IMR-90 (cell line): ENCODE measurements around the gene PCP2. TPM values are rescaled to one million over a fixed set of nuclear protein-coding genes. Genes with fewer than 3 reads are reported as not detected.

Source experiments
- ATAC-seq: fragments of 200-7000 bp; cut with Tn5 transposase; 2 replicates; pipeline ENCODE4 v1.9.1; 2020; ENCODE audit warnings: low read depth, mild to moderate bottlenecking, moderate library complexity
- BruUV-seq: library from RNA; stranded (reverse); fragments of 400-500 nt; replicated peaks from 2 replicates; lab custom pipeline; 2021; lab: Mats Ljungman, UMichigan
- CTCF ChIA-PET: fragments of 300-600 bp; formaldehyde crosslinking; extraction: SDS; loops from one replicate; lab custom pipeline; 2021; ENCODE audit warnings: antibody characterized with exemption; lab: Yijun Ruan, JAX
- POLR2A ChIA-PET: fragments of 300-600 bp; sonication (Branson Sonifier 250); formaldehyde crosslinking; loops from one replicate; lab custom pipeline; 2022; ENCODE audit warnings: antibody characterized with exemption; ENCODE audit not compliant: unreplicated experiment; lab: Charles Lee
- DNase-seq: peaks from one replicate; pipeline ENCODE4 v3.0.0; 2013
- H2AFZ ChIP-seq: replicated peaks from 2 replicates; pipeline ENCODE3; 2013; ENCODE audit warnings: low read length, mild to moderate bottlenecking; ENCODE audit not compliant: poor library complexity
- H2AK5ac ChIP-seq: 2 replicates; pipeline ENCODE4 v1.6.1; 2013; ENCODE audit warnings: low read depth, low read length, inconsistent platforms
- H2AK9ac ChIP-seq: replicated peaks from 2 replicates; pipeline ENCODE3; 2013; ENCODE audit warnings: mild to moderate bottlenecking, low read depth, low read length, moderate library complexity; ENCODE audit not compliant: poor library complexity
- H2BK120ac ChIP-seq: 2 replicates; pipeline ENCODE4 v1.6.1; 2013; ENCODE audit warnings: low read depth, low read length, inconsistent platforms
- H2BK15ac ChIP-seq: 3 replicates; pipeline ENCODE4 v1.6.1; 2013; ENCODE audit warnings: low read depth, low read length, inconsistent platforms
- H2BK20ac ChIP-seq: 2 replicates; pipeline ENCODE4 v1.6.1; 2013; ENCODE audit warnings: low read depth, mild to moderate bottlenecking, inconsistent platforms, low read length, moderate library complexity
- H2BK5ac ChIP-seq: 2 replicates; pipeline ENCODE4 v1.6.1; 2013; ENCODE audit warnings: mild to moderate bottlenecking, low read depth, low read length, inconsistent platforms; ENCODE audit not compliant: poor library complexity, severe bottlenecking
- H3K14ac ChIP-seq: replicated peaks from 2 replicates; pipeline ENCODE4 v1.6.1; 2013; ENCODE audit warnings: low read depth, low read length, inconsistent platforms
- H3K18ac ChIP-seq: 2 replicates; pipeline ENCODE4 v1.6.1; 2013; ENCODE audit warnings: low read depth, low read length, control low read depth
- H3K23ac ChIP-seq: 2 replicates; pipeline ENCODE4 v1.6.1; 2013; ENCODE audit warnings: low read depth, low read length, inconsistent platforms
- H3K27ac ChIP-seq: 2 replicates; pipeline ENCODE4 v1.5.1; 2013; ENCODE audit warnings: mild to moderate bottlenecking, control low read depth, low read length; ENCODE audit not compliant: insufficient read depth
- H3K27me3 ChIP-seq: 2 replicates; pipeline ENCODE4 v1.6.1; 2013; ENCODE audit warnings: low read length; ENCODE audit not compliant: control insufficient read depth, insufficient read depth
- H3K36me3 ChIP-seq: 2 replicates; pipeline ENCODE4 v1.6.1; 2013; ENCODE audit warnings: low read length, mixed read lengths; ENCODE audit not compliant: control insufficient read depth, insufficient read depth
- H3K4ac ChIP-seq: 2 replicates; pipeline ENCODE4 v1.6.1; 2013; ENCODE audit warnings: low read depth, low read length, inconsistent platforms
- H3K4me1 ChIP-seq: 2 replicates; pipeline ENCODE4 v1.6.1; 2013; ENCODE audit warnings: low read length, mixed read lengths; ENCODE audit not compliant: control insufficient read depth, insufficient read depth
- H3K4me2 ChIP-seq: 2 replicates; pipeline ENCODE4 v1.6.1; 2013; ENCODE audit warnings: low read depth, mild to moderate bottlenecking, control low read depth, low read length, moderate library complexity
- H3K4me3 ChIP-seq: 2 replicates; pipeline ENCODE4 v1.5.1; 2013; ENCODE audit warnings: low read depth, mild to moderate bottlenecking, control low read depth, low read length, moderate library complexity; ENCODE audit not compliant: insufficient read depth
- H3K56ac ChIP-seq: 2 replicates; pipeline ENCODE4 v1.6.1; 2013; ENCODE audit warnings: low read length, inconsistent platforms; ENCODE audit not compliant: insufficient read depth; ENCODE audit errors: extremely low read depth
- H3K79me1 ChIP-seq, 2 experiments: 2 replicates each; pipeline ENCODE4 v1.6.1; 2013; ENCODE audit warnings: low read length in 2 of 2, inconsistent platforms in 1 of 2, low read depth in 1 of 2
- H3K9ac ChIP-seq: 2 replicates; pipeline ENCODE4 v1.6.1; 2013; ENCODE audit warnings: low read depth, low read length, control low read depth
- H3K9me1 ChIP-seq: 2 replicates; pipeline ENCODE4 v1.6.1; 2013; ENCODE audit warnings: low read length, inconsistent platforms; ENCODE audit not compliant: insufficient read depth
- H3K9me3 ChIP-seq: 2 replicates; pipeline ENCODE4 v1.6.1; 2013; ENCODE audit warnings: low read length; ENCODE audit not compliant: control insufficient read depth, insufficient read depth
- H4K20me1 ChIP-seq: 2 replicates; pipeline ENCODE4 v1.6.1; 2013; ENCODE audit warnings: low read length, inconsistent platforms; ENCODE audit not compliant: insufficient read depth
- H4K5ac ChIP-seq: 2 replicates; pipeline ENCODE4 v1.6.1; 2013; ENCODE audit warnings: mild to moderate bottlenecking, low read depth, low read length, control low read depth
- H4K8ac ChIP-seq, 2 experiments: 2 replicates each; pipeline ENCODE4 v1.6.1; 2013; ENCODE audit warnings: low read depth in 2 of 2, low read length in 2 of 2, control low read depth in 1 of 2, inconsistent platforms in 1 of 2
- H4K91ac ChIP-seq: 2 replicates; pipeline ENCODE4 v1.6.1; 2013; ENCODE audit warnings: low read depth, low read length, inconsistent platforms; ENCODE audit not compliant: insufficient read depth
- BHLHE40 ChIP-seq: fragments of 150-350 bp; IDR thresholded peaks from 2 replicates; pipeline ENCODE4 v1.6.1; 2016; ENCODE audit warnings: mild to moderate bottlenecking, low read depth, low read length
- CHD1 ChIP-seq: IDR thresholded peaks from 2 replicates; pipeline ENCODE4 v1.6.1; 2012; ENCODE audit warnings: low read depth, low read length, improper control_type of control experiment
- SMC3 ChIP-seq: fragments of 150-350 bp; IDR thresholded peaks from 2 replicates; pipeline ENCODE4 v1.6.1; 2016; ENCODE audit warnings: low read depth, mild to moderate bottlenecking, antibody characterized with exemption, low read length, moderate library complexity
- WGBS, 2 experiments: methylation state at CpG; one replicate each; pipeline versions ENCODE4 v1.1.5 to v1.1.7; 2013; ENCODE audit warnings: missing lambda C conversion rate in 2 of 2; ENCODE audit not compliant: insufficient read length in 1 of 2; ENCODE audit errors: extremely low coverage in 2 of 2; 5-methylcytosine and 5-hydroxymethylcytosine counted together
- dilution Hi-C: fragments of 300-500 bp; cut with HindIII; formaldehyde crosslinking; loops from one replicate; pipeline ENCODE4 v1.14.3; 2018; ENCODE audit warnings: low sequenced_read_pairs; ENCODE audit not compliant: unreplicated experiment
- in situ Hi-C: fragments of 300-500 bp; cut with MboI; formaldehyde crosslinking; loops from 3 replicates; pipeline ENCODE4 v1.14.3; 2019; ENCODE audit warnings: low sequenced_read_pairs, inconsistent platforms, mixed read lengths
- intact Hi-C: fragments of 100-400 bp; cut with micrococcal nuclease; formaldehyde crosslinking; loops from 2 replicates; pipeline ENCODE4 v1.10.0; 2022
- polyA plus RNA-seq, 3 experiments: library from polyadenylated mRNA; depleted of rRNA; stranded (reverse); fragments of >200 nt; gene quantifications; 2 replicates each; pipeline ENCODE4 v1.2.3, GENCODE V29; 2012; ENCODE audit warnings: low replicate concordance in 1 of 3
- total RNA-seq: library from RNA; depleted of rRNA; stranded (reverse); fragments of >200 nt; gene quantifications from 2 replicates; pipeline ENCODE4 v1.2.3, GENCODE V29; 2012

PCP2 gene
- total and polyA plus RNA-seq, 2 of the 4 experiments (the other 2 are of a cell fraction), result not detected

DNA sequence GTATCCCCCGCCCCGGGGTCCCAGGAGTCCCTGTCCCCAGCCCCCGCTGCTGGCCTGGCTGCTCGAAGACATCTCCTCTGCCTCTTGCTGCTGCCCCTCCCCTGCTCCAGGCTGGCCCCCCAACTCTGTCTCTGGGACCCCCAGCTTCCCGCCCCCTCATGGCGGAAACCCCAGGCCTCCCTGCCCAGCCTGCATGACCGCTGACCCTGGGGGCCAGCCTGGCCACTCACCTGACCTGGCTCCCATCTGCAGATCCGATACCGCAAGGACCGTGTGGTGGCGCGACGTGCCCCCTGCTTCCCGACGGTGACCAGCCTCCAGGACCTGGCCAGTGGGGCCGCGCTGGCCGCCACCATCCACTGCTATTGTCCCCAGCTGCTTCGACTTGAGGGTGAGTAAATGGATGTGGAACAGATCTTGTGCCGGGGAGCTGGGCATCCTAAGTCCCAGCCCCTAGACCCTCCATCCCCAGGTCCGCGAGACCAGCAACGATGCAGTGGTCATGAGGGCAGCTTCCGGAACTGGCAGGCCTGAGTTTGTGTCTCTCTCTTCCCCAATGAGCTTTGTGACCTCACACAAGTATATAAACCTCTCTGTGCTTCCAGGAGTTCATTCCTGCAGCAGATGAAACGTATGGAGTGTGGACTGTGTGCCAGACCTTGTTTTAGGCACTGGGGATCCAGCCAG lies 25.5 kb downstream of the PCP2 start:
- 89% methylated on average over 8 of the region's 25 CpGs; no CpG with 5 or more reads in 1 of the 2 experiments for WGBS, 2 experiments
- Histone ChIP-seq H3K9ac (no peak overlapping the region), H4K8ac (no peak overlapping the region), H3K79me1 (no peaks in the 10 kb centered on the region), H3K27me3 (peaks cover 4% of the 10 kb centered on the region; the same call in 1 of the 2 replicates), H3K56ac (no peak overlapping the region), H2AK5ac (no peak overlapping the region), H2BK5ac (no peak overlapping the region), H4K91ac (no peak overlapping the region), H3K9me3 (no peaks in the 10 kb centered on the region), H2BK20ac (no peak overlapping the region), H3K9me1 (no peaks in the 10 kb centered on the region), H4K5ac (no peak overlapping the region), H3K27ac (no peak overlapping the region), H2AFZ (no peak overlapping the region), H2AK9ac (no peak overlapping the region), H3K4me1 (no peaks in the 10 kb centered on the region), H3K4ac (no peak overlapping the region), H2BK15ac (no peak overlapping the region), H3K4me2 (no peak overlapping the region), H3K23ac (no peak overlapping the region), H3K14ac (no peak overlapping the region), H4K20me1 (no peaks in the 10 kb centered on the region), H3K4me3 (no peak overlapping the region), H3K36me3 (no peaks in the 10 kb centered on the region), H2BK120ac (no peak overlapping the region), H3K18ac (no peak overlapping the region)
- in situ Hi-C loops (no loop called here), dilution Hi-C loops (no loop called here), intact Hi-C loops (no loop called here)
- no TSS peak for BruUV-seq
- ChIA-PET POLR2A (no interaction called here), CTCF (no interaction called here)
- TF ChIP-seq SMC3 (no peak), BHLHE40 (no peak), CHD1 (no peak)
- ATAC-seq (no peak), DNase-seq (no peak)
